Measurements from ENCODE around the gene HUWE1. TPM values are rescaled to one million over a fixed set of nuclear protein-coding genes. Genes with fewer than 3 reads are reported as not detected.
"Not testable (repeated sequence)": the region's sequence is repeated elsewhere in the genome, so short reads cannot be mapped to it uniquely, and the experiment has no call there.

HUWE1 gene
- total and polyA plus RNA-seq, 10 donors, result 19.1 to 204 (median 136) TPM

- no peak for DNase-seq
- intact Hi-C loops (cut with DNase I; ENCODE audit: low total_unique reads), result no loop called here
- 80 to 96% (median 88%) methylated on average over 11 to 12 of the region's 12 CpGs for WGBS, 5 donors
Measured at GRCh38 chrX:53547668-53548067, 138.9 kb downstream of the HUWE1 start.

GRCh38 chrX:53544936-53545335 is 141.6 kb downstream of the HUWE1 start:
- Histone ChIP-seq H3K36me3 (peaks cover 0 to 100% (median 81%) of the 10 kb centered on the region in 6 donors), H3K27me3 (replicated peaks in 1 of 7) (no peaks in the 10 kb centered on the region), H3K27ac (no peak overlapping the region), H3K9me3 (no peaks in the 10 kb centered on the region), H3K4me3 (no peak overlapping the region), H3K4me1 (no peaks in the 10 kb centered on the region)
- WGBS, 5 donors, result 80 to 97% (median 93%) methylated on average over 7 to 9 of the region's 9 CpGs; no CpG with 5 or more reads in 1 of the 5 donors
- intact Hi-C loops (cut with DNase I; ENCODE audit: low total_unique reads), result no loop called here
- TF ChIP-seq CTCF (IDR thresholded peaks at IDR 0.05 in 8 of 11, conservative IDR thresholded peaks at IDR 0.05 in 3 of 11) (no peak), POLR2A (IDR thresholded peaks at IDR 0.05) (no peak), POLR2AphosphoS5 (IDR thresholded peaks at IDR 0.05) (no peak)
- DNase-seq, result no peak

More at GRCh38 chrX:53547668-53548067, 138.9 kb downstream of the HUWE1 start:
- no peaks in the 10 kb centered on the region for H3K9me3 ChIP-seq
- H3K36me3 ChIP-seq, result peaks cover 0 to 100% (median 88%) of the 10 kb centered on the region in 6 donors
- no peak overlapping the region for H3K4me3 ChIP-seq
- no peaks in the 10 kb centered on the region for H3K4me1 ChIP-seq
- no peak for TF ChIP-seq POLR2A (IDR thresholded peaks at IDR 0.05)
- TF ChIP-seq POLR2AphosphoS5 (IDR thresholded peaks at IDR 0.05), result no peak
- no peak for TF ChIP-seq CTCF (IDR thresholded peaks at IDR 0.05 in 8 of 11, conservative IDR thresholded peaks at IDR 0.05 in 3 of 11)
- no peak overlapping the region for H3K27ac ChIP-seq
- H3K27me3 ChIP-seq (replicated peaks in 1 of 7), result no peaks in the 10 kb centered on the region

- TF ChIP-seq POLR2AphosphoS5 (IDR thresholded peaks at IDR 0.05) (no peak), CTCF (IDR thresholded peaks at IDR 0.05 in 8 of 11, conservative IDR thresholded peaks at IDR 0.05 in 3 of 11) (no peak), POLR2A (IDR thresholded peaks at IDR 0.05) (no peak)
- peaks cover 0 to 100% (median 83%) of the 10 kb centered on the region in 6 donors for H3K36me3 ChIP-seq
- no peaks in the 10 kb centered on the region for H3K4me1 ChIP-seq
- no peak for DNase-seq
- WGBS, 5 donors, result 70 to 80% (median 76%) methylated on average over 7 to 8 of the region's 8 CpGs
- no peaks in the 10 kb centered on the region for H3K9me3 ChIP-seq
- no peaks in the 10 kb centered on the region for H3K27me3 ChIP-seq (replicated peaks in 1 of 7)
- intact Hi-C loops (cut with DNase I; ENCODE audit: low total_unique reads), result no loop called here
- no peak overlapping the region for H3K4me3 ChIP-seq
- no peak overlapping the region for H3K27ac ChIP-seq
Measured at GRCh38 chrX:53538781-53539180, 147.7 kb downstream of the HUWE1 start.

- intact Hi-C loops (cut with DNase I; ENCODE audit: low total_unique reads); H3K27me3 ChIP-seq (replicated peaks in 1 of 7); H3K27ac ChIP-seq; H3K4me3 ChIP-seq; DNase-seq; H3K4me1 ChIP-seq: not testable (repeated sequence)
- Histone ChIP-seq H3K9me3 (peaks cover 0 to 16% (median 10%) of the 10 kb centered on the region in 8 donors), H3K36me3 (peaks cover 0 to 45% (median 36%) of the 10 kb centered on the region in 6 donors)
- WGBS, 5 donors, result 90 to 91% (median 91%) methylated on average over 18 to 21 of the region's 21 CpGs
- peak in 1 of 3 donors; percentile 55 for TF ChIP-seq POLR2AphosphoS5 (IDR thresholded peaks at IDR 0.05)
Measured at GRCh38 chrX:53531255-53531966, 155.1 kb downstream of the HUWE1 start.
